HG03095 (cell line): Measurements from ENCODE around the gene SMIM29.
"Not testable (repeated sequence)": the region's sequence is repeated elsewhere in the genome, so short reads cannot be mapped to it uniquely, and the experiment has no call there.

ENCODE experiments used
- ATAC-seq: cut with Tn5 transposase; IDR thresholded peaks from one replicate; pipeline ENCODE4 v1.9.1; 2021; ENCODE audit warnings: moderate library complexity; ENCODE audit not compliant: unreplicated experiment

SMIM29 gene

GRCh38 chr6:34269132-34269531, 20.3 kb upstream of the SMIM29 start:
- not testable (repeated sequence) for ATAC-seq

GRCh38 chr6:34267746-34268145, 18.9 kb upstream of the SMIM29 start:
- ATAC-seq: no peak

GRCh38 chr6:34263484-34263883, 14.7 kb upstream of the SMIM29 start:
- not testable (repeated sequence) for ATAC-seq

GRCh38 chr6:34260576-34261267, 11.9 kb upstream of the SMIM29 start:
- ATAC-seq: no peak

GRCh38 chr6:34259529-34260069, 10.8 kb upstream of the SMIM29 start:
- no peak for ATAC-seq

- ATAC-seq: not testable (repeated sequence)
Measured at GRCh38 chr6:34252395-34252794, 3.6 kb upstream of the SMIM29 start.

GRCh38 chr6:34249469-34250261, 859 bp upstream of the SMIM29 start:
- ATAC-seq: peak; percentile 11

GRCh38 chr6:34248198-34248726, 544 bp downstream of the SMIM29 start:
- peak; percentile 17 for ATAC-seq

GRCh38 chr6:34247481-34248197, 1.2 kb downstream of the SMIM29 start:
- no peak for ATAC-seq

GRCh38 chr6:34246563-34247391, 2.0 kb downstream of the SMIM29 start:
- ATAC-seq: no peak

- ATAC-seq: no peak
Measured at GRCh38 chr6:34246249-34246562, 2.6 kb downstream of the SMIM29 start.

GRCh38 chr6:34245761-34246140, 3.1 kb downstream of the SMIM29 start:
- ATAC-seq: not testable (repeated sequence)

- not testable (repeated sequence) for ATAC-seq
Measured at GRCh38 chr6:34245032-34245760, 3.6 kb downstream of the SMIM29 start.

- no peak for ATAC-seq
Measured at GRCh38 chr6:34243901-34244884, 4.6 kb downstream of the SMIM29 start.

GRCh38 chr6:34243131-34243771, 5.6 kb downstream of the SMIM29 start:
- no peak for ATAC-seq

GRCh38 chr6:34242252-34243130, 6.3 kb downstream of the SMIM29 start:
- ATAC-seq: no peak
